Prostate gland (tissue), 2 donors: Measurements from ENCODE around the gene ZNF148.

Experiments
- CTCF ChIP-seq, 4 experiments: fragments of 200-600 bp in 2 of 4; fragments of 450-650 bp in 2 of 4; sonication (generic) in 2 of 4; IDR thresholded peaks; 1 replicate in 3 of 4; 2 replicates in 1 of 4; pipeline ENCODE4 v1.5.1; 2016 to 2019; ENCODE audit warnings: antibody characterized with exemption in 4 of 4, mild to moderate bottlenecking in 2 of 4, moderate library complexity in 2 of 4
- POLR2AphosphoS5 ChIP-seq: sonication (generic); formaldehyde crosslinking; IDR thresholded peaks from one replicate; pipeline ENCODE4 v1.6.1; 2017; ENCODE audit warnings: antibody characterized with exemption

- TF ChIP-seq CTCF (IDR thresholded peaks at IDR 0.05), result no peak
- TF ChIP-seq POLR2AphosphoS5, result no peak
Observed at GRCh38 chr3:125383744-125384143, 8.6 kb upstream of the ZNF148 start.
